Neural crest cell (in vitro differentiated cells): ENCODE measurements around the gene SPNS3. TPM values are rescaled to one million over a fixed set of nuclear protein-coding genes. Genes with fewer than 3 reads are reported as not detected.

Source experiments
- DNase-seq: peaks from one replicate; pipeline ENCODE4 v3.0.0; 2021; ENCODE audit warnings: low read depth, mixed read lengths, low spot score
- H3K27ac Mint-ChIP-seq: one replicate; pipeline ENCODE4 v1.8.0; 2021; ENCODE audit warnings: mild to moderate bottlenecking, mixed read lengths; ENCODE audit not compliant: unreplicated experiment
- H3K27me3 Mint-ChIP-seq: 2 replicates; pipeline ENCODE4 v1.8.0; 2021; ENCODE audit warnings: low read depth, mild to moderate bottlenecking, mixed read lengths
- H3K36me3 Mint-ChIP-seq: 2 replicates; pipeline ENCODE4 v1.8.0; 2021; ENCODE audit warnings: low read depth, mild to moderate bottlenecking, mixed read lengths
- H3K4me1 Mint-ChIP-seq: 2 replicates; pipeline ENCODE4 v1.8.0; 2021; ENCODE audit warnings: mixed read lengths
- H3K4me3 Mint-ChIP-seq: one replicate; pipeline ENCODE4 v1.8.0; 2021; ENCODE audit warnings: mild to moderate bottlenecking, mixed read lengths
- H3K9me3 Mint-ChIP-seq: 2 replicates; pipeline ENCODE4 v1.8.0; 2021; ENCODE audit warnings: mixed read lengths
- total RNA-seq: library from RNA; stranded (reverse); gene quantifications from 2 replicates; pipeline ENCODE4 v1.2.1, GENCODE V29; 2021
- TF ChIP-seq, protein P1 (sequence below): fragments of 200-600 bp; sonication (generic); conservative IDR thresholded peaks from 2 replicates; pipeline ENCODE4 v1.5.0; 2021; ENCODE audit warnings: antibody characterized with exemption, mild to moderate bottlenecking

Gene SPNS3
- total RNA-seq, 1 donor from 2014 or later, result not detected

DNA sequence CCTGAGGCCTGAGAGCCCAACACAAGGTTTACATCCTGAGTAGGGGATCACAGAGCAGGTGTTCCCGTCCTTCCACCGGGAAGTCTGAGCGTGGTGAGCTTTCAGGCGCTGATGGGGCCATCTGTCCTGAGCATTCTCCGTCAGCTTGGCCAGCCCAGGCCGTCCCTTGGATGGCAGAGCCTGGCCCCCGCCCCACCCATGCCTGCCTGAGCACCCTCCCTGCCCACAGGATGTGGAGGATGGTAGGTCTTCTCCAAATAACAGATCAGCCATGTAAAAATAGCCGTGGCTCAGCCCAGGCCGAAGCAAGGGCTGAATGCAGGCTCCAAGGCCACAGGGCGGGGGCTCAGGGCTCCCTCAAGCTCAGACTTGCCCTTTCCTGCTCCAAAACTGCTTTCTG lies 85.2 kb downstream of the SPNS3 start:
- Mint-ChIP-seq H3K4me1 (peaks cover 23% of the 10 kb centered on the region), H3K27ac (peak overlapping the region; percentile 35), H3K4me3 (no peak overlapping the region), H3K27me3 (no peaks in the 10 kb centered on the region), H3K9me3 (no peaks in the 10 kb centered on the region), H3K36me3 (no peaks in the 10 kb centered on the region)
- TF ChIP-seq, protein P1, sequence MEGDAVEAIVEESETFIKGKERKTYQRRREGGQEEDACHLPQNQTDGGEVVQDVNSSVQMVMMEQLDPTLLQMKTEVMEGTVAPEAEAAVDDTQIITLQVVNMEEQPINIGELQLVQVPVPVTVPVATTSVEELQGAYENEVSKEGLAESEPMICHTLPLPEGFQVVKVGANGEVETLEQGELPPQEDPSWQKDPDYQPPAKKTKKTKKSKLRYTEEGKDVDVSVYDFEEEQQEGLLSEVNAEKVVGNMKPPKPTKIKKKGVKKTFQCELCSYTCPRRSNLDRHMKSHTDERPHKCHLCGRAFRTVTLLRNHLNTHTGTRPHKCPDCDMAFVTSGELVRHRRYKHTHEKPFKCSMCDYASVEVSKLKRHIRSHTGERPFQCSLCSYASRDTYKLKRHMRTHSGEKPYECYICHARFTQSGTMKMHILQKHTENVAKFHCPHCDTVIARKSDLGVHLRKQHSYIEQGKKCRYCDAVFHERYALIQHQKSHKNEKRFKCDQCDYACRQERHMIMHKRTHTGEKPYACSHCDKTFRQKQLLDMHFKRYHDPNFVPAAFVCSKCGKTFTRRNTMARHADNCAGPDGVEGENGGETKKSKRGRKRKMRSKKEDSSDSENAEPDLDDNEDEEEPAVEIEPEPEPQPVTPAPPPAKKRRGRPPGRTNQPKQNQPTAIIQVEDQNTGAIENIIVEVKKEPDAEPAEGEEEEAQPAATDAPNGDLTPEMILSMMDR, result no peak
- DNase-seq, result no peak

DNA sequence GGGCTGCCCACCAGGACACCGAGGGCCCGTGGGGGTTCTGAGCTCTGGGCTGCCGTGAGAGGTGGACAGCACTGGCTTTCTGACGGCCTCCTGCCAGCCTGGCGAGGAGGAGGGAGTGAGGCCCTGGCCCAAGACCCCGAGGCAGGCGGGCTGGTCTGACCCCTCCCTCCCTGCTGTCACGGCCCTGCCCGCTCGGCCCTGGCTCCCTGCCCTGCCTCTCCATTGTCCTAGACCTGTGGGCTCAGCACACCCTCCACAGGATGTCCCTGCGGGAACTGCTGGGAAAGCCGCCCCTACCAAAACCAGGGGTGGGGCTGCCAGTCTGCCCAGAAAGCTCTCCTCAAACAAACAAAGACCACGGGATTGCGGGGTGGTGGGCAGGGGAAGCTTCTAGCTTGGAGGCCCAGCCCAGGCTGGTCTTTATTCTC lies 85.6 kb downstream of the SPNS3 start:
- H3K27ac Mint-ChIP-seq, result no peak overlapping the region
- TF ChIP-seq, protein P1, result no peak
- peaks cover 23% of the 10 kb centered on the region for H3K4me1 Mint-ChIP-seq
- no peaks in the 10 kb centered on the region for H3K27me3 Mint-ChIP-seq
- DNase-seq, result no peak
- H3K36me3 Mint-ChIP-seq, result no peaks in the 10 kb centered on the region
- no peak overlapping the region for H3K4me3 Mint-ChIP-seq
- H3K9me3 Mint-ChIP-seq, result no peaks in the 10 kb centered on the region

DNA sequence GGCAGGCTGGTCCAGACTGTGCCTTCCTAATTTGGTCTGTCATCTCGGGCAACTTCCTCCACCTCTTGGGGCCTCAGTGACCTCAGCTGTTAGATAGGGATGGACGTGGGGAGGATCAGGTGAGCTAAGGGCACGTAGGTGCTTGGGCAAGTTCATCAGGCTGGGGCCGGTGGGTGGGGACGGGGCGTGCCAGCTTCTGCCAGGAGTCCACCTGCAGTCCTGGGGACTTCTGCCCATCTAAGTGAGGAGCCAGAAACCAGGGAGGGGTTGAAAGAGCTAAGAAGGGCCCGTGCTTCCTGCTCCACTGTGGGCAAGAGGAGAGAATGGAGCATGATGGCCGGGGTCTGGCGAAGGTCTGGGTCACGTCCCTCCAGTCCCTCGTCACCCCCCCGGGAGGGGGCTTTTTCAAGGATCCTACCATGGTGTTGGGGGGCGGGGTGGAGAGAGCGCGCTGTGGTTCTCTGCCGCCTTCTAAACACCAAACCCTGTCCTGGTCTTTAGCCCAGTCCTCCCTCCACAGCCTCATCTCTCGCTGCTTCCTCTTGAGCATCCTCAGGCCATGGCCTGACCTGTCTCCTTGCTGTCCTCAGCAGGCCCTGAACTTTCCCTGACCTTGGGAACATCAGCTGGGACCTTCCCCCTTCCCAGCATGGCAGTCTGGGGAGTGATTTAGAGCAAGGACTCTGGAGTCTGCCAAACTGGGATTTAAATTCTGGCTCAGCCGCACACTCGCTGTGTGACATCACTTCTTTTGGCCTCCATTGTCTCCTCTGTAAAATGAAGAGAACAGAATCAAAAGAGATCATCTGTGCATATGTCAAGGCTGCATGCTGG lies 86.5 kb downstream of the SPNS3 start:
- Mint-ChIP-seq H3K9me3 (no peaks in the 10 kb centered on the region), H3K27ac (peak overlapping the region; percentile 84), H3K36me3 (no peaks in the 10 kb centered on the region), H3K4me1 (peaks cover 23% of the 10 kb centered on the region), H3K4me3 (no peak overlapping the region), H3K27me3 (no peaks in the 10 kb centered on the region)
- TF ChIP-seq, protein P1, result no peak
- no peak for DNase-seq

DNA sequence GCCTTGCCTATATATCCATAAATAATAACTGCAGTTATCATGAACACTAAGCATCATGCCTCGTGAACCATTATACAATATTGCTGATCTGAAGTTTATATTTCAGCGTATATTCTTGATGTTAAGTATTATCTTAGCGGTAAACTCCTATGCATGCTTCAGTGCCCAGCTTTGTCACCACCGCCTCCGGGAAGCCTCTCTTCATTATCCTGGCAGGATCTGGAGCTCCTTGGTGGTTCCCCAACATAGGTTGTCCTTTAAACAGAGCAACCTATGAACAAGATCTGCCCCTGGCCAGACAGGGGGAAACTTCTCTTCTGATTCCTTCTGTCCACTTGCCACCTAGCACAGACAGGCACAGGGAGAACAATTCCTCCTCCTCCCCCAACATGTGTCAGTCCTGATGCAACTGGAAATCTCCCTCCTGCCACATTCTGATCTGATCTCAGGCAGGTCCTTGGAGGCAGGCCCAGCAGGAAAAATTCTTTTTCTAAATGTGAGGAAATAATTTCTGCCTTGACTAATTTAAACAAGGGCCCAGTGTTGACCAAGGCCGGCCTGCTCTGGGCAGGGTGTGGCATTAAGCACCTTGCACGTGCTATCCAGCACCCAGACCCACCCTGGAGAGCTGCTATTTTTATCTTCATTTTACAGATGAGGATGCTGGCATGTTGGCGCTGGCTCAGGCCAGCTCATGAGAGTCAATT lies 87.3 kb downstream of the SPNS3 start:
- no peaks in the 10 kb centered on the region for H3K36me3 Mint-ChIP-seq
- TF ChIP-seq, protein P1, result no peak
- H3K9me3 Mint-ChIP-seq, result no peaks in the 10 kb centered on the region
- H3K27ac Mint-ChIP-seq, result no peak overlapping the region
- H3K27me3 Mint-ChIP-seq, result no peaks in the 10 kb centered on the region
- H3K4me1 Mint-ChIP-seq, result peaks cover 23% of the 10 kb centered on the region
- H3K4me3 Mint-ChIP-seq, result no peak overlapping the region
- no peak for DNase-seq

DNA sequence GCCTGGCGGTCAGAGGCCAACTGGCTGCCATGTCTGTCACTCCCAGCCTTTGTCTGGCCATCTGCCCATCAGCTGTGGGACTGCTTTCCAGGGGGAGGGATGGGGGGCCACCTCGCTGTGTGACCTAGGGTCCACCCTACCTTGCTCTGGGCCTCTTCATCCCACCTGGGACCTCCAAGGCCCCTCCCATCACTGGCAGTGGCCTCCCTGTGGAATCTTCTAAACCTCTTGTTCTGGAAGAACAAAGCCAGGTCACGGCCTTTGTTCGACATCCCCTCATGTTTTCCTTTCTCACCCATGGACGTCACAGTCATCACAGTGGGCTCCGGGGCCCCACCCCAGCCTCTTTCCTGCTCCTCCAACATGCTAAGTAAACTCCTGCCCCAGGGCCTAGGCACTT lies 88.9 kb downstream of the SPNS3 start:
- no peak for DNase-seq
- peaks cover 3% of the 10 kb centered on the region for H3K27me3 Mint-ChIP-seq
- TF ChIP-seq, protein P1, result no peak

More for the DNA sequence above, 88.9 kb downstream of the SPNS3 start:
- peak overlapping the region; percentile 43 for H3K27ac Mint-ChIP-seq
- no peak overlapping the region for H3K4me3 Mint-ChIP-seq
- H3K4me1 Mint-ChIP-seq, result peaks cover 29% of the 10 kb centered on the region
- H3K36me3 Mint-ChIP-seq, result no peaks in the 10 kb centered on the region
- H3K9me3 Mint-ChIP-seq, result no peaks in the 10 kb centered on the region
